ENCODE measurements around the gene BIRC2. TPM values are rescaled to one million over a fixed set of nuclear protein-coding genes. Genes with fewer than 3 reads are reported as not detected.

BIRC2 gene
- total and polyA plus RNA-seq, 2 donors (not counting 1 experiment from before 2014, with no cell fraction given): 45.4 to 59.6 TPM

- Histone ChIP-seq H3K27ac (ENCODE audit: insufficient read depth, low read length) (no peak overlapping the region), H3K4me2 (ENCODE audit: extremely low read depth, insufficient read depth, low read length) (no peak overlapping the region), H3K4me1 (ENCODE audit: control insufficient read depth, extremely low read depth, insufficient read depth, low read length) (no peaks in the 10 kb centered on the region), H3K9me3 (ENCODE audit: control insufficient read depth, insufficient read depth, low read depth, low read length) (no peaks in the 10 kb centered on the region), H3K79me2 (ENCODE audit: control insufficient read depth, insufficient read depth, low read length) (peaks cover 20% of the 10 kb centered on the region), H3K9ac (ENCODE audit: insufficient read depth, low read length) (no peak overlapping the region), H2AFZ (ENCODE audit: low read length) (no peak overlapping the region), H3K36me3 (ENCODE audit: control insufficient read depth, insufficient read depth, low read length) (peaks cover 19% of the 10 kb centered on the region), H3K4me3 (replicated peaks in 1 of 4; ENCODE audit: control extremely low read depth in 1 of 4, insufficient read depth in 1 of 4, low read depth in 3 of 4, low read length in 4 of 4) (no peak overlapping the region), H4K20me1 (ENCODE audit: control insufficient read depth, extremely low read depth, insufficient read depth, low read length) (no peaks in the 10 kb centered on the region), H3K27me3 (ENCODE audit: control insufficient read depth, insufficient read depth, low read length) (no peaks in the 10 kb centered on the region)
- DNase-seq (ENCODE audit: low read depth in 2 of 2): no peak
- TF ChIP-seq EZH2 (IDR thresholded peaks at IDR 0.05; ENCODE audit: low read length, missing control alignments): no peak
- TF ChIP-seq CTCF (conservative IDR thresholded peaks at IDR 0.05 in 1 of 2, IDR thresholded peaks at IDR 0.05 in 1 of 2; ENCODE audit: low read depth in 1 of 2, low read length in 2 of 2): no peak
Measured at GRCh38 chr11:102395720-102396393, 48.8 kb downstream of the BIRC2 start.

DNA sequence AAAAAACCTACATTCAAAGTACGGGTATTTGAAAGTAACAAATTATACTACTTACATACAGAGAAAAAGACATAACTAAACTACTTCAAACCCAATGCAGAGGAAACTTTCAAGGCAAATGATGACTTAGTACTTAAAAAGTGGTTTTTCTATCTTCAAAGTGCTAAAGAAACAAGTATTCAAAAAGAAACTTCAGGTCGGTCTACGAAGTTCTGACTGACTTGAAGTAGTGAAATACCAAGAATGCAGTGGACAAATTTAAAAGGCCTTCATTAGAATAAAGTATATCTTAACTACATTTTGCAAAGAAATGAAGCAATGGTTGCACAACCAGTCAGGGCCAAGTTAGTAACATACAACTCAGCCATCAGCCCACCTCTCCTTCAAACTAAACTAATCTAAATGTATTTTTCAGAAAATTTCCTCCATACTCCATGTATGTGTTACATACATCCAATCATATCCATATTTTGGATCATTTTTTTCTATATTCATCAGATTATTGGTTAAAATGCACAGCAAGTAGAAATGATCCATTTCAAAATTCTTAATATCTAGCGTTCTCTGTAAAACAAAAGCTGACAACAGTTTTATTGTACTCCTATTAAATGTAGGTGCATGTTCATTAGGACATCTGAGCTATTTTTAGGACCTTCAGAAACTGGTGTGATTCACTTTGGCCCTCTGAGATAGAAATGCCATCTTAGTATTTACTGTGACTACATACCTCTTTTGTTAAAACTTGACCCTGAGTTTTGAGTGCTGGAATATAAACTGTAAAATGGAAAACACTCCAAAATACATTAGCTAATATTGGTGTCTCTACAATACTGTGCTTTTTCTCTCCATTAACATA, 49.9 kb downstream of the BIRC2 start:
- peak; percentile 9 to 25 for DNase-seq (ENCODE audit: low read depth in 2 of 2)

DNA sequence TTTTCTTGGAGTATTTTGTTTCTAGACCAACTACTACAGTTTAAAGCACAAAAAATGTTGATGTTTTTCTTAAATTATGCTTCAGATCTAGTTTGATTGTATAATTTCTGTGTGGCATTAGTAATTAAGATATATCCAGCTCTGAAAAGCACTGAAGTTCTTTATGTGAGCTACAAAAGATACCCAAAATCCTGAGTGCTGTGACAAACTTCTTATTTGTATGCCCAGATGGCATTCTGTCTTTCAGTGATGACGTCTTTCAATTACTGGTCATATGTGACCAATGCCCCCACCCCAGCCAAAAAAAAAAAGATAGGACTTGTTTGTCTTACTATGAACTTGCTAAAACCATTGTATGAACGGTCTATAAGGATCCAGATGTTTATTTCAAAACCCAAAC, 51.3 kb downstream of the BIRC2 start:
- Histone ChIP-seq H3K4me1 (ENCODE audit: control insufficient read depth, extremely low read depth, insufficient read depth, low read length) (no peaks in the 10 kb centered on the region), H3K4me3 (replicated peaks in 1 of 4; ENCODE audit: control extremely low read depth in 1 of 4, insufficient read depth in 1 of 4, low read depth in 3 of 4, low read length in 4 of 4) (no peak overlapping the region), H3K27me3 (ENCODE audit: control insufficient read depth, insufficient read depth, low read length) (no peaks in the 10 kb centered on the region), H4K20me1 (ENCODE audit: control insufficient read depth, extremely low read depth, insufficient read depth, low read length) (no peaks in the 10 kb centered on the region), H3K9me3 (ENCODE audit: control insufficient read depth, insufficient read depth, low read depth, low read length) (no peaks in the 10 kb centered on the region), H2AFZ (ENCODE audit: low read length) (no peak overlapping the region), H3K79me2 (ENCODE audit: control insufficient read depth, insufficient read depth, low read length) (peaks cover 3% of the 10 kb centered on the region), H3K9ac (ENCODE audit: insufficient read depth, low read length) (no peak overlapping the region), H3K4me2 (ENCODE audit: extremely low read depth, insufficient read depth, low read length) (no peak overlapping the region), H3K36me3 (ENCODE audit: control insufficient read depth, insufficient read depth, low read length) (peaks cover 7% of the 10 kb centered on the region), H3K27ac (ENCODE audit: insufficient read depth, low read length) (no peak overlapping the region)
- TF ChIP-seq EZH2 (IDR thresholded peaks at IDR 0.05; ENCODE audit: low read length, missing control alignments): no peak
- TF ChIP-seq CTCF (conservative IDR thresholded peaks at IDR 0.05 in 1 of 2, IDR thresholded peaks at IDR 0.05 in 1 of 2; ENCODE audit: low read depth in 1 of 2, low read length in 2 of 2): no peak
- DNase-seq (ENCODE audit: low read depth in 2 of 2): no peak

More for the DNA sequence above, 49.9 kb downstream of the BIRC2 start:
- Histone ChIP-seq H3K27me3 (ENCODE audit: control insufficient read depth, insufficient read depth, low read length) (no peaks in the 10 kb centered on the region), H4K20me1 (ENCODE audit: control insufficient read depth, extremely low read depth, insufficient read depth, low read length) (no peaks in the 10 kb centered on the region), H3K79me2 (ENCODE audit: control insufficient read depth, insufficient read depth, low read length) (peaks cover 9% of the 10 kb centered on the region), H3K36me3 (ENCODE audit: control insufficient read depth, insufficient read depth, low read length) (peaks cover 11% of the 10 kb centered on the region), H3K9me3 (ENCODE audit: control insufficient read depth, insufficient read depth, low read depth, low read length) (no peaks in the 10 kb centered on the region), H3K4me2 (ENCODE audit: extremely low read depth, insufficient read depth, low read length) (no peak overlapping the region), H3K4me3 (replicated peaks in 1 of 4; ENCODE audit: control extremely low read depth in 1 of 4, insufficient read depth in 1 of 4, low read depth in 3 of 4, low read length in 4 of 4) (no peak overlapping the region), H3K4me1 (ENCODE audit: control insufficient read depth, extremely low read depth, insufficient read depth, low read length) (no peaks in the 10 kb centered on the region), H2AFZ (ENCODE audit: low read length) (no peak overlapping the region), H3K9ac (ENCODE audit: insufficient read depth, low read length) (no peak overlapping the region), H3K27ac (ENCODE audit: insufficient read depth, low read length) (no peak overlapping the region)
- TF ChIP-seq EZH2 (IDR thresholded peaks at IDR 0.05; ENCODE audit: low read length, missing control alignments): no peak
